OCI-LY7 (cell line): Measurements from ENCODE around the gene TMEM179B. TPM values are rescaled to one million over a fixed set of nuclear protein-coding genes. Genes with fewer than 3 reads are reported as not detected.

Experiments
- BruUV-seq: library from RNA; stranded (reverse); fragments of 400-500 nt; replicated peaks from 2 replicates; lab custom pipeline; 2021; lab: Mats Ljungman, UMichigan
- CTCF ChIA-PET: fragments of 300-600 bp; sonication (Branson Sonifier 250); formaldehyde crosslinking; loops from one replicate; lab custom pipeline; 2022; ENCODE audit warnings: antibody characterized with exemption; ENCODE audit not compliant: unreplicated experiment; lab: Charles Lee
- POLR2A ChIA-PET: fragments of 300-600 bp; sonication (Branson Sonifier 250); formaldehyde crosslinking; loops from one replicate; lab custom pipeline; 2022; ENCODE audit warnings: antibody characterized with exemption; lab: Charles Lee
- DNase-seq: peaks from one replicate; pipeline ENCODE4 v3.0.0-alpha.2; 2015; ENCODE audit warnings: low spot score
- H2AFZ ChIP-seq: fragments of 200-600 bp; sonication (generic), shearing (Covaris generic); 2 replicates; pipeline ENCODE4 v1.6.1; 2014; ENCODE audit warnings: mild to moderate bottlenecking, antibody characterized with exemption, low read length, moderate library complexity
- H3K27ac ChIP-seq: fragments of 200-600 bp; sonication (generic); 2 replicates; pipeline ENCODE4 v1.5.1; 2014; ENCODE audit warnings: mixed run types, low read depth, mild to moderate bottlenecking, moderate library complexity, low read length, inconsistent platforms; ENCODE audit not compliant: poor library complexity, severe bottlenecking
- H3K36me3 ChIP-seq: fragments of 200-600 bp; sonication (generic); 2 replicates; pipeline ENCODE4 v1.6.1; 2014; ENCODE audit warnings: mild to moderate bottlenecking, antibody characterized with exemption, low read length, moderate library complexity, mixed read lengths; ENCODE audit not compliant: insufficient read depth
- H3K4me1 ChIP-seq: fragments of 200-600 bp; sonication (generic); 2 replicates; pipeline ENCODE4 v1.5.1; 2014; ENCODE audit warnings: mild to moderate bottlenecking, low read length; ENCODE audit not compliant: insufficient read depth, poor library complexity, severe bottlenecking
- H3K4me2 ChIP-seq: fragments of 200-600 bp; sonication (generic); 2 replicates; pipeline ENCODE4 v1.6.1; 2014; ENCODE audit warnings: mild to moderate bottlenecking, low read length
- H3K4me3 ChIP-seq: fragments of 200-600 bp; sonication (generic); 2 replicates; pipeline ENCODE4 v1.5.1; 2014; ENCODE audit warnings: mild to moderate bottlenecking, low read depth, low read length; ENCODE audit not compliant: poor library complexity, severe bottlenecking
- H3K79me2 ChIP-seq: fragments of 200-600 bp; sonication (generic); 2 replicates; pipeline ENCODE4 v1.6.1; 2016; ENCODE audit warnings: low read depth, mild to moderate bottlenecking, low read length, moderate library complexity, mixed read lengths; ENCODE audit not compliant: insufficient read depth
- H3K9me2 ChIP-seq: fragments of 200-600 bp; sonication (generic); 2 replicates; pipeline ENCODE4 v1.6.1; 2016; ENCODE audit warnings: mild to moderate bottlenecking, low read length, mixed read lengths; ENCODE audit not compliant: insufficient read depth
- H3K9me3 ChIP-seq: fragments of 200-600 bp; sonication (generic); 2 replicates; pipeline ENCODE4 v1.6.1; 2014; ENCODE audit warnings: mild to moderate bottlenecking, mixed run types, low read length, mixed read lengths
- H4K20me1 ChIP-seq: fragments of 200-600 bp; sonication (generic); 2 replicates; pipeline ENCODE4 v1.6.1; 2014; ENCODE audit warnings: mild to moderate bottlenecking, antibody characterized with exemption, low read length, moderate library complexity, mixed read lengths; ENCODE audit not compliant: insufficient read depth
- EZH2phosphoT487 ChIP-seq: fragments of 200-600 bp; sonication (generic); IDR thresholded peaks from 2 replicates; pipeline ENCODE4 v1.6.1; 2018; ENCODE audit warnings: low read depth, borderline replicate concordance, mild to moderate bottlenecking, mixed run types, antibody characterized with exemption, low read length, moderate library complexity, mixed read lengths
- intact Hi-C: fragments of 100-400 bp; cut with micrococcal nuclease; formaldehyde crosslinking; loops from one replicate; pipeline ENCODE4 v1.10.0; 2022; ENCODE audit not compliant: unreplicated experiment
- total RNA-seq, 2 experiments: library from RNA; depleted of rRNA in 1 of 2; stranded (reverse); fragments of >200 nt in 1 of 2; shearing (Covaris generic) in 1 of 2; gene quantifications; 2 replicates each; pipeline ENCODE4 v1.2.3, GENCODE V29; 2014 to 2022
- TF ChIP-seq, protein P1 (sequence below): fragments of 200-600 bp; sonication (generic); conservative IDR thresholded peaks from 2 replicates; pipeline ENCODE4 v1.5.1; 2014; ENCODE audit warnings: mild to moderate bottlenecking, antibody characterized with exemption, low read length, moderate library complexity, mixed read lengths

The TMEM179B gene
- total RNA-seq, 2 experiments from 2014 or later = 18.6 to 33.1 TPM

DNA sequence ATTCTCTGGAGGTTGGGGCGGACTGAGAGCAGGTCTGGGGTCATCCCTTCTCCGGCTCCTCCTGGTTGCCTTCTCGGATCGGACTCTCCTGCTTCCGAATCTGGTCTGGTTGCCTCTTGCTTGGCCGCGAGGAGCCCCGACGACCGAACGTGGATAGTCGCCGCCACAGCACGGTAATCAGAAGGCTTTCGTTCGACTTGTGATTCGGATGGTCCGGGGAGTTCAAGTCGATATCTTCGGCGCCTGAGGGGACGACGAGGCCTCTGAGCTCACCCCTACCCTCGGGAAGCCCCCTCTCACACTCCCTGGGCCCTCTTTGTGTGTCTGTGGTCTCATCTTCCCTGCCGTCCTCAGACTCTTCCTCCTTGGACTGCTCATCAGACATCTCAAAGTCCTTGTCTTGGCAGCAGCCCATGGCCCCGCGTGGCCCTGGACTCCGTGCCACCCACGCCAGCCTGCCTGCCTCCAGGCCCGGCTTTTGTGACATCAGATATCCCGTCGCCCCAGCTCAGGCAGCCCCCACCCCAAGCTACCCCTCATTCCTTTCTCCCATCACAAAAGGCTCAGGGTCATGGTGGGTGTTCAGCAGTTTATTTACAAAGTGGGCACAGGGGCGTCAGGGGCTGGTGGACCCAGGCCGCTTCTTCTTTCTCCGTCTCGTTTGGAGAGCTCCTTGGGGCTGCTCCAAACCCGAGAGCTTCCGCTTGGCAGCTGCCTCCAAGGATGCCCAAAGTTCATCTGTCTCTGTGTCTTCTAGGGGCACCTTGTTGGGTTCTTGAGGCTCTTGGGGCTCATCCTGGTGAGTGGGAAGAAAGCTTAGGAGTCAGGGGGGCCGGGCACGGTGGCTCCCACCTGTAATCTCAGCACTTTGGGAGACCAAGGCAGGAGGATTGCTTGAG lies 45.4 kb downstream of the TMEM179B start, which contains the start of gene TEX54:
Gene TEX54, minus strand, starts transcription at position 506 of the 899 bp plus-strand sequence.
- CTCF ChIA-PET = interaction anchor here (0.6 to 1.2 kb wide), 2 partner anchors 11 to 25 kb away, joined by 4 to 8 read pairs; no protein-coding TSS in a partner anchor
- DNase-seq = no peak
- intact Hi-C loops = loop anchor here (10.0 kb wide), 1 partner anchor 238 kb away; the partner anchor contains the start of gene TUT1
- Histone ChIP-seq H3K9me3 (no peaks in the 10 kb centered on the region), H3K79me2 (peaks cover 37% of the 10 kb centered on the region), H2AFZ (peak within 1 kb of the TSS; percentile 62; the same call in 1 of the 2 replicates), H3K36me3 (peaks cover 52% of the 10 kb centered on the region), H3K4me3 (peak within 1 kb of the TSS; percentile 97), H3K4me2 (peak within 1 kb of the TSS; percentile 98), H3K4me1 (peaks cover 17% of the 10 kb centered on the region), H3K27ac (peak within 1 kb of the TSS; percentile 71), H3K9me2 (no peaks in the 10 kb centered on the region), H4K20me1 (no peaks in the 10 kb centered on the region; the same call in none of the 2 replicates)
- no peak for TF ChIP-seq EZH2phosphoT487
- TF ChIP-seq, protein P1, sequence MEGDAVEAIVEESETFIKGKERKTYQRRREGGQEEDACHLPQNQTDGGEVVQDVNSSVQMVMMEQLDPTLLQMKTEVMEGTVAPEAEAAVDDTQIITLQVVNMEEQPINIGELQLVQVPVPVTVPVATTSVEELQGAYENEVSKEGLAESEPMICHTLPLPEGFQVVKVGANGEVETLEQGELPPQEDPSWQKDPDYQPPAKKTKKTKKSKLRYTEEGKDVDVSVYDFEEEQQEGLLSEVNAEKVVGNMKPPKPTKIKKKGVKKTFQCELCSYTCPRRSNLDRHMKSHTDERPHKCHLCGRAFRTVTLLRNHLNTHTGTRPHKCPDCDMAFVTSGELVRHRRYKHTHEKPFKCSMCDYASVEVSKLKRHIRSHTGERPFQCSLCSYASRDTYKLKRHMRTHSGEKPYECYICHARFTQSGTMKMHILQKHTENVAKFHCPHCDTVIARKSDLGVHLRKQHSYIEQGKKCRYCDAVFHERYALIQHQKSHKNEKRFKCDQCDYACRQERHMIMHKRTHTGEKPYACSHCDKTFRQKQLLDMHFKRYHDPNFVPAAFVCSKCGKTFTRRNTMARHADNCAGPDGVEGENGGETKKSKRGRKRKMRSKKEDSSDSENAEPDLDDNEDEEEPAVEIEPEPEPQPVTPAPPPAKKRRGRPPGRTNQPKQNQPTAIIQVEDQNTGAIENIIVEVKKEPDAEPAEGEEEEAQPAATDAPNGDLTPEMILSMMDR = no peak
- POLR2A ChIA-PET = interaction anchor here (1.0 to 1.5 kb wide), 4 partner anchors 9 to 181 kb away, joined by 3 to 6 read pairs (median 4); no protein-coding TSS in a partner anchor
- TSS peak; percentile 89 for BruUV-seq

DNA sequence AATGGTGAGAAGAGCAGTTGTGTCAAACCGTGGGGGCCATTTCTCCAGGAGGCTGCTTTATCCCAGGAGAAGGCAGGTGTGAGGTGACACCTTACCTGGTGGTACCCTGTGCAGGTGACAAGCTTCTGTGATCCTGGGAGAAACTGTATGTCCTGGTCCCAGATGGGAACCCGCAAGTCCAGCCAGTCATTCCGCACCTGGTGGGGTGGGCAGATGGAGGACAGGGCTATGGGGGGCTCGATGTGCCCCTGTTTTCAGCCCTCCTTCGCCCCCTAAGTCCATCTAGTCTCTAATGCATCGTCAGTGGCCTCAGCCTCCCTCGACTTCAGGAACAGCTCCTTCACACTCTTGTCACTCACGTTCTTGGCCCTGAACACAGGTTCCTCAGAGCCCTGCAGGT lies 48.1 kb downstream of the TMEM179B start:
- H3K27ac ChIP-seq = no peak overlapping the region
- intact Hi-C loops = loop anchor here (10.0 kb wide), 1 partner anchor 241 kb away; the partner anchor contains the start of gene TUT1
- H3K4me1 ChIP-seq = peaks cover 26% of the 10 kb centered on the region
- no peak for TF ChIP-seq EZH2phosphoT487
- TF ChIP-seq, protein P1 = no peak
- H4K20me1 ChIP-seq = no peaks in the 10 kb centered on the region; the same call in none of the 2 replicates
- CTCF ChIA-PET = no interaction called here
- H3K4me3 ChIP-seq = no peak overlapping the region
- no peak for DNase-seq
- peaks cover 45% of the 10 kb centered on the region for H3K79me2 ChIP-seq
- no peak overlapping the region for H2AFZ ChIP-seq
- H3K9me3 ChIP-seq = no peaks in the 10 kb centered on the region
- no TSS peak for BruUV-seq
- no peaks in the 10 kb centered on the region for H3K9me2 ChIP-seq
- POLR2A ChIA-PET = no interaction called here
- H3K36me3 ChIP-seq = peaks cover 56% of the 10 kb centered on the region
- no peak overlapping the region for H3K4me2 ChIP-seq
